HepG2 (cell line): ENCODE data around the gene RSAD2. TPM values are rescaled to one million over a fixed set of nuclear protein-coding genes. Genes with fewer than 3 reads are reported as not detected.

Experiments
- ATAC-seq: fragments of 200-7000 bp; cut with Tn5 transposase; 3 replicates; pipeline ENCODE4 v1.9.1; 2020; ENCODE audit warnings: mild to moderate bottlenecking, moderate library complexity
- BruUV-seq: library from RNA; stranded (reverse); fragments of 400-500 nt; replicated peaks from 2 replicates; lab custom pipeline; 2021; lab: Mats Ljungman, UMichigan
- CTCF ChIA-PET: fragments of 300-600 bp; formaldehyde crosslinking; extraction: SDS; loops from one replicate; lab custom pipeline; 2021; ENCODE audit warnings: low total read pairs, inconsistent platforms, low intra/inter-chr PET ratio; lab: Yijun Ruan, JAX
- POLR2A ChIA-PET: fragments of 350-600 bp; sonication (Branson Sonifier 250); formaldehyde crosslinking; loops from one replicate; lab custom pipeline; 2020; ENCODE audit warnings: antibody characterized with exemption, inconsistent platforms; lab: Yijun Ruan, JAX
- DNase-seq: peaks from one replicate; pipeline ENCODE4 v3.0.0-alpha.2; 2015; ENCODE audit warnings: low spot score
- FAIRE-seq: peaks from 3 replicates; lab custom pipeline; 2011; peaks lifted over from hg19 to GRCh38; lab: Jason Lieb, UNC
- H2AFZ ChIP-seq: one replicate; pipeline ENCODE4 v1.6.1; 2011; ENCODE audit warnings: low read length, inconsistent platforms
- H3K27ac ChIP-seq: fragments of 300-600 bp; 3 replicates; pipeline ENCODE4 v1.8.0; 2011; ENCODE audit warnings: mixed run types, mild to moderate bottlenecking, mixed read lengths, low read length, inconsistent platforms; ENCODE audit not compliant: insufficient read depth; ENCODE audit errors: extremely low read length
- H3K27me3 ChIP-seq, 2 experiments: fragments of 200-600 bp in 1 of 2; 2 replicates in 1 of 2; 3 replicates in 1 of 2; pipeline versions ENCODE4 v1.6.0 to v1.8.0; 2011; ENCODE audit warnings: low read length in 2 of 2, mild to moderate bottlenecking in 2 of 2, moderate library complexity in 2 of 2, inconsistent platforms in 1 of 2; ENCODE audit not compliant: insufficient read depth in 2 of 2, control insufficient read depth in 1 of 2
- H3K36me3 ChIP-seq, 2 experiments: fragments of 200-600 bp in 1 of 2; replicated peaks in 1 of 2; 2 replicates in 1 of 2; 3 replicates in 1 of 2; pipeline versions ENCODE4 v1.5.1 to v1.8.0; 2011; ENCODE audit warnings: low read length in 2 of 2, inconsistent platforms in 1 of 2; ENCODE audit not compliant: insufficient read depth in 2 of 2, control insufficient read depth in 1 of 2
- H3K4me1 ChIP-seq: 2 replicates; pipeline ENCODE4 v1.5.1; 2012; ENCODE audit warnings: low read length, inconsistent platforms; ENCODE audit not compliant: insufficient read depth
- H3K4me2 ChIP-seq: 2 replicates; pipeline ENCODE4 v1.6.0; 2011; ENCODE audit warnings: low read depth, low read length, inconsistent platforms
- H3K4me3 ChIP-seq, 3 experiments: fragments of 200-600 bp in 1 of 3; sonication (generic), shearing (Covaris generic) in 1 of 3; replicated peaks in 1 of 3; 2 replicates each; pipeline ENCODE4 v1.5.1; 2011 to 2016; ENCODE audit warnings: low read length in 3 of 3, inconsistent platforms in 2 of 3, low read depth in 2 of 3, mild to moderate bottlenecking in 2 of 3, control low read depth in 1 of 3, mixed read lengths in 1 of 3; ENCODE audit not compliant: insufficient read depth in 1 of 3
- H3K79me2 ChIP-seq: one replicate; pipeline ENCODE4 v1.6.1; 2011; ENCODE audit warnings: low read length, inconsistent platforms; ENCODE audit not compliant: insufficient read depth
- H3K9ac ChIP-seq: 2 replicates; pipeline ENCODE4 v1.6.0; 2011; ENCODE audit warnings: mild to moderate bottlenecking, low read depth, low read length, inconsistent platforms; ENCODE audit not compliant: insufficient read depth
- H3K9me3 ChIP-seq: 2 replicates; pipeline ENCODE4 v1.5.1; 2012; ENCODE audit warnings: mild to moderate bottlenecking, low read length
- H4K20me1 ChIP-seq: 2 replicates; pipeline ENCODE4 v1.6.0; 2011; ENCODE audit warnings: inconsistent platforms, mild to moderate bottlenecking, low read length, moderate library complexity; ENCODE audit not compliant: insufficient read depth
- CAMTA2 ChIP-seq: sonication (generic); formaldehyde crosslinking; IDR thresholded peaks from 2 replicates; pipeline ENCODE4 v1.4.0; 2020; ENCODE audit warnings: mild to moderate bottlenecking, missing genetic modification reagents, borderline replicate concordance
- DRAP1 ChIP-seq: IDR thresholded peaks from 2 replicates; pipeline ENCODE4 v1.6.1; 2016; ENCODE audit warnings: missing genetic modification reagents, missing compliant biosample characterization
- ELF4 ChIP-seq: sonication (generic); formaldehyde crosslinking; IDR thresholded peaks from 2 replicates; pipeline ENCODE4 v1.5.0; 2020; ENCODE audit warnings: missing genetic modification reagents, mild to moderate bottlenecking, moderate library complexity, borderline replicate concordance
- ETV5 ChIP-seq: IDR thresholded peaks from 2 replicates; pipeline ENCODE4 v1.6.1; 2018; ENCODE audit warnings: missing biosample characterization, missing genetic modification reagents, inconsistent platforms, borderline replicate concordance
- ETV6 ChIP-seq: sonication (generic); formaldehyde crosslinking; conservative IDR thresholded peaks from 2 replicates; pipeline ENCODE4 v1.4.0; 2020; ENCODE audit warnings: missing genetic modification reagents
- RFXANK ChIP-seq: IDR thresholded peaks from 2 replicates; pipeline ENCODE4 v1.6.1; 2016
- TSC22D2 ChIP-seq: sonication (generic); formaldehyde crosslinking; IDR thresholded peaks from 2 replicates; pipeline ENCODE4 v1.5.1; 2020; ENCODE audit warnings: missing genetic modification reagents, mild to moderate bottlenecking, borderline replicate concordance
- ZNF205 ChIP-seq: IDR thresholded peaks from 2 replicates; pipeline ENCODE4 v1.6.1; 2018; ENCODE audit warnings: missing biosample characterization, missing genetic modification reagents
- ZNF589 ChIP-seq: sonication (generic); formaldehyde crosslinking; conservative IDR thresholded peaks from 2 replicates; pipeline ENCODE4 v1.8.0; 2022; ENCODE audit warnings: mild to moderate bottlenecking, moderate library complexity, missing genetic modification reagents
- ZNF597 ChIP-seq: sonication (generic); formaldehyde crosslinking; IDR thresholded peaks from 2 replicates; pipeline ENCODE4 v1.5.0; 2020; ENCODE audit warnings: missing genetic modification reagents
- ZNF607 ChIP-seq: sonication (generic); formaldehyde crosslinking; IDR thresholded peaks from 2 replicates; pipeline ENCODE4 v1.5.1; 2020; ENCODE audit warnings: missing genetic modification reagents, mild to moderate bottlenecking, borderline replicate concordance
- whole genome bisulfite sequencing: methylation state at CpG from one replicate; pipeline ENCODE4 v1.1.6; 2017; ENCODE audit warnings: low lambda C conversion rate; 5-methylcytosine and 5-hydroxymethylcytosine counted together
- in situ Hi-C: cut with HindIII; loops from 2 replicates; pipeline ENCODE4 v1.10.0; 2017; ENCODE audit warnings: low pct_unique_long_range_greater_than_20kb; ENCODE audit not compliant: extremely low pct_ligation_motif_present
- intact Hi-C: fragments of 100-400 bp; cut with micrococcal nuclease; formaldehyde crosslinking; loops from one replicate; pipeline ENCODE4 v1.10.0; 2022; ENCODE audit not compliant: unreplicated experiment
- polyA plus RNA-seq, 8 experiments: library from polyadenylated mRNA; depleted of rRNA in 3 of 8; stranded (reverse) in 7 of 8; unstranded in 1 of 8; fragments of >200 nt; fragmentation: Illumina TruSeq in 4 of 8; extraction: Trizol in 4 of 8; gene quantifications; 2 replicates each; pipeline versions ENCODE4 v1.2.1 to v1.2.3, GENCODE V29; 2011 to 2016; ENCODE audit warnings: low read depth in 4 of 8, missing spikeins in 1 of 8, mixed read lengths in 1 of 8; ENCODE audit not compliant: insufficient read depth in 1 of 8
- total RNA-seq, 5 experiments: library from RNA; depleted of rRNA; stranded (reverse); fragments of >200 nt; fragmentation: Illumina TruSeq; extraction: Trizol; gene quantifications; 2 replicates each; pipeline ENCODE4 v1.2.3, GENCODE V29; 2016; ENCODE audit warnings: low read depth in 1 of 5
- TF ChIP-seq, protein P1 (sequence below): sonication (generic); formaldehyde crosslinking; conservative IDR thresholded peaks from 2 replicates; pipeline ENCODE4 v1.8.0; 2022; ENCODE audit warnings: mild to moderate bottlenecking, moderate library complexity, missing genetic modification reagents
- TF ChIP-seq, protein P2 (sequence below): sonication (generic); formaldehyde crosslinking; IDR thresholded peaks from 2 replicates; pipeline ENCODE4 v1.4.0; 2020; ENCODE audit warnings: missing genetic modification reagents

RSAD2 gene
- total and polyA plus RNA-seq, 2 of the 13 experiments (the other 11 are each of a cell fraction or from before 2014, with no cell fraction given), result 0.11 TPM; not detected in 1

GRCh38 chr2:6846967-6847681 lies 30.5 kb upstream of the RSAD2 start:
- ChIA-PET CTCF (no interaction called here), POLR2A (no interaction called here)
- no peak overlapping the region for H3K9ac ChIP-seq
- H3K4me3 ChIP-seq, result no peak overlapping the region
- TF ChIP-seq ELF4 (CRISPR knock-in tag) (no peak), ETV5 (no peak), ZNF597 (no peak), DRAP1 (CRISPR knock-in tag) (no peak), CAMTA2 (no peak), ZNF589 (no peak), TSC22D2 (CRISPR knock-in tag) (no peak), ZNF607 (CRISPR knock-in tag) (no peak), ZNF205 (CRISPR knock-in tag) (no peak), ETV6 (no peak), RFXANK (CRISPR knock-in tag) (no peak)
- TF ChIP-seq, protein P1, sequence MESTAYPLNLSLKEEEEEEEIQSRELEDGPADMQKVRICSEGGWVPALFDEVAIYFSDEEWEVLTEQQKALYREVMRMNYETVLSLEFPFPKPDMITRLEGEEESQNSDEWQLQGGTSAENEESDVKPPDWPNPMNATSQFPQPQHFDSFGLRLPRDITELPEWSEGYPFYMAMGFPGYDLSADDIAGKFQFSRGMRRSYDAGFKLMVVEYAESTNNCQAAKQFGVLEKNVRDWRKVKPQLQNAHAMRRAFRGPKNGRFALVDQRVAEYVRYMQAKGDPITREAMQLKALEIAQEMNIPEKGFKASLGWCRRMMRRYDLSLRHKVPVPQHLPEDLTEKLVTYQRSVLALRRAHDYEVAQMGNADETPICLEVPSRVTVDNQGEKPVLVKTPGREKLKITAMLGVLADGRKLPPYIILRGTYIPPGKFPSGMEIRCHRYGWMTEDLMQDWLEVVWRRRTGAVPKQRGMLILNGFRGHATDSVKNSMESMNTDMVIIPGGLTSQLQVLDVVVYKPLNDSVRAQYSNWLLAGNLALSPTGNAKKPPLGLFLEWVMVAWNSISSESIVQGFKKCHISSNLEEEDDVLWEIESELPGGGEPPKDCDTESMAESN (CRISPR knock-in tag), result no peak
- TF ChIP-seq, protein P2, sequence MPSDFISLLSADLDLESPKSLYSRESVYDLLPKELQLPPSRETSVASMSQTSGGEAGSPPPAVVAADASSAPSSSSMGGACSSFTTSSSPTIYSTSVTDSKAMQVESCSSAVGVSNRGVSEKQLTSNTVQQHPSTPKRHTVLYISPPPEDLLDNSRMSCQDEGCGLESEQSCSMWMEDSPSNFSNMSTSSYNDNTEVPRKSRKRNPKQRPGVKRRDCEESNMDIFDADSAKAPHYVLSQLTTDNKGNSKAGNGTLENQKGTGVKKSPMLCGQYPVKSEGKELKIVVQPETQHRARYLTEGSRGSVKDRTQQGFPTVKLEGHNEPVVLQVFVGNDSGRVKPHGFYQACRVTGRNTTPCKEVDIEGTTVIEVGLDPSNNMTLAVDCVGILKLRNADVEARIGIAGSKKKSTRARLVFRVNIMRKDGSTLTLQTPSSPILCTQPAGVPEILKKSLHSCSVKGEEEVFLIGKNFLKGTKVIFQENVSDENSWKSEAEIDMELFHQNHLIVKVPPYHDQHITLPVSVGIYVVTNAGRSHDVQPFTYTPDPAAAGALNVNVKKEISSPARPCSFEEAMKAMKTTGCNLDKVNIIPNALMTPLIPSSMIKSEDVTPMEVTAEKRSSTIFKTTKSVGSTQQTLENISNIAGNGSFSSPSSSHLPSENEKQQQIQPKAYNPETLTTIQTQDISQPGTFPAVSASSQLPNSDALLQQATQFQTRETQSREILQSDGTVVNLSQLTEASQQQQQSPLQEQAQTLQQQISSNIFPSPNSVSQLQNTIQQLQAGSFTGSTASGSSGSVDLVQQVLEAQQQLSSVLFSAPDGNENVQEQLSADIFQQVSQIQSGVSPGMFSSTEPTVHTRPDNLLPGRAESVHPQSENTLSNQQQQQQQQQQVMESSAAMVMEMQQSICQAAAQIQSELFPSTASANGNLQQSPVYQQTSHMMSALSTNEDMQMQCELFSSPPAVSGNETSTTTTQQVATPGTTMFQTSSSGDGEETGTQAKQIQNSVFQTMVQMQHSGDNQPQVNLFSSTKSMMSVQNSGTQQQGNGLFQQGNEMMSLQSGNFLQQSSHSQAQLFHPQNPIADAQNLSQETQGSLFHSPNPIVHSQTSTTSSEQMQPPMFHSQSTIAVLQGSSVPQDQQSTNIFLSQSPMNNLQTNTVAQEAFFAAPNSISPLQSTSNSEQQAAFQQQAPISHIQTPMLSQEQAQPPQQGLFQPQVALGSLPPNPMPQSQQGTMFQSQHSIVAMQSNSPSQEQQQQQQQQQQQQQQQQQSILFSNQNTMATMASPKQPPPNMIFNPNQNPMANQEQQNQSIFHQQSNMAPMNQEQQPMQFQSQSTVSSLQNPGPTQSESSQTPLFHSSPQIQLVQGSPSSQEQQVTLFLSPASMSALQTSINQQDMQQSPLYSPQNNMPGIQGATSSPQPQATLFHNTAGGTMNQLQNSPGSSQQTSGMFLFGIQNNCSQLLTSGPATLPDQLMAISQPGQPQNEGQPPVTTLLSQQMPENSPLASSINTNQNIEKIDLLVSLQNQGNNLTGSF (CRISPR knock-in tag), result no peak
- no peak for FAIRE-seq
- BruUV-seq, result no TSS peak
- intact Hi-C loops, result no loop called here
- WGBS, result 8% methylated on average over 6 of the region's 6 CpGs
- peaks cover 69% of the 10 kb centered on the region for H3K9me3 ChIP-seq
- no peaks in the 10 kb centered on the region for H3K4me1 ChIP-seq
- H3K79me2 ChIP-seq, result no peaks in the 10 kb centered on the region
- in situ Hi-C loops, result no loop called here
- DNase-seq, result no peak
- no peaks in the 10 kb centered on the region for H3K36me3 ChIP-seq
- ATAC-seq, result no peak
- H3K27me3 ChIP-seq, result no peaks in the 10 kb centered on the region
- no peak overlapping the region for H3K4me2 ChIP-seq
- H4K20me1 ChIP-seq, result no peaks in the 10 kb centered on the region
- H3K27ac ChIP-seq, result no peak overlapping the region
- no peak overlapping the region for H2AFZ ChIP-seq
